ENCODE data around the gene DUS4L.

Gene DUS4L

GRCh38 chr7:107580716-107581383 is 17.1 kb downstream of the DUS4L start:
- no peak for DNase-seq

- no peak for DNase-seq
Observed at GRCh38 chr7:107581387-107582013, 17.7 kb downstream of the DUS4L start.

- no peak for DNase-seq
Observed at GRCh38 chr7:107582875-107583274, 19.1 kb downstream of the DUS4L start.

GRCh38 chr7:107584716-107585115 is 20.9 kb downstream of the DUS4L start:
- no peak for DNase-seq

- DNase-seq: no peak
Observed at GRCh38 chr7:107588529-107589130, 24.9 kb downstream of the DUS4L start.

- DNase-seq: no peak
Observed at GRCh38 chr7:107591421-107591820, 27.6 kb downstream of the DUS4L start.

GRCh38 chr7:107592361-107593024 is 28.7 kb downstream of the DUS4L start:
- DNase-seq: no peak

GRCh38 chr7:107593025-107593410 is 29.2 kb downstream of the DUS4L start:
- DNase-seq: no peak

- DNase-seq: no peak
Observed at GRCh38 chr7:107594961-107595737, 31.4 kb downstream of the DUS4L start.

GRCh38 chr7:107596881-107597581 is 33.3 kb downstream of the DUS4L start:
- no peak for DNase-seq

GRCh38 chr7:107597582-107597916 is 33.8 kb downstream of the DUS4L start:
- no peak for DNase-seq

- no peak for DNase-seq
Observed at GRCh38 chr7:107597953-107598352, 34.2 kb downstream of the DUS4L start.

GRCh38 chr7:107599262-107599661 is 35.5 kb downstream of the DUS4L start:
- no peak for DNase-seq

- DNase-seq: no peak
Observed at GRCh38 chr7:107600816-107601215, 37.0 kb downstream of the DUS4L start.

GRCh38 chr7:107605218-107605815 is 41.5 kb downstream of the DUS4L start:
- no peak for DNase-seq

- no peak for DNase-seq
Observed at GRCh38 chr7:107606303-107606702, 42.5 kb downstream of the DUS4L start.

GRCh38 chr7:107609811-107610261 is 46.1 kb downstream of the DUS4L start:
- no peak for DNase-seq

- DNase-seq: no peak
Observed at GRCh38 chr7:107610323-107610722, 46.6 kb downstream of the DUS4L start.

- DNase-seq: no peak
Observed at GRCh38 chr7:107613439-107613838, 49.7 kb downstream of the DUS4L start.

GRCh38 chr7:107613948-107614347 is 50.2 kb downstream of the DUS4L start:
- no peak for DNase-seq

- no peak for DNase-seq
Observed at GRCh38 chr7:107614425-107614824, 50.7 kb downstream of the DUS4L start.
